Endothelial cell of umbilical vein (primary cell): Measurements from ENCODE around the gene LARP7. TPM values are rescaled to one million over a fixed set of nuclear protein-coding genes. Genes with fewer than 3 reads are reported as not detected.

Experiments
- BruUV-seq: library from RNA; stranded (reverse); fragments of 400-500 nt; replicated peaks from 2 replicates; lab custom pipeline; 2021; lab: Mats Ljungman, UMichigan
- CTCF ChIA-PET: fragments of 300-600, 350-600 bp; sonication (Branson Sonifier 250); formaldehyde crosslinking; loops from one replicate; lab custom pipeline; 2021; ENCODE audit warnings: antibody characterized with exemption, inconsistent platforms; lab: Charles Lee
- POLR2A ChIA-PET: fragments of 300-600, 350-600 bp; sonication (Branson Sonifier 250); formaldehyde crosslinking; loops from one replicate; lab custom pipeline; 2021; ENCODE audit warnings: antibody characterized with exemption, inconsistent platforms; lab: Charles Lee
- DNase-seq: peaks from one replicate; pipeline ENCODE4 v3.0.0-alpha.2; 2011; ENCODE audit warnings: low read depth, low spot score
- FAIRE-seq: peaks from 2 replicates; lab custom pipeline; 2011; peaks lifted over from hg19 to GRCh38; lab: Jason Lieb, UNC
- H2AFZ ChIP-seq: 2 replicates; pipeline ENCODE4 v1.6.0; 2012; ENCODE audit warnings: low read depth, low read length, control low read depth, inconsistent platforms
- H3K27ac ChIP-seq: 2 replicates; pipeline ENCODE4 v1.5.1; 2011; ENCODE audit warnings: low read depth, mild to moderate bottlenecking, control low read depth, low read length, moderate library complexity; ENCODE audit not compliant: insufficient read depth
- H3K27me3 ChIP-seq, 2 experiments: 2 replicates each; pipeline versions ENCODE4 v1.6.0 to v1.6.1; 2011; ENCODE audit warnings: low read length in 2 of 2, mixed read lengths in 1 of 2; ENCODE audit not compliant: control insufficient read depth in 2 of 2, insufficient read depth in 2 of 2
- H3K36me3 ChIP-seq, 2 experiments: 2 replicates in 1 of 2; 3 replicates in 1 of 2; pipeline ENCODE4 v1.5.1; 2011; ENCODE audit warnings: low read length in 2 of 2, mild to moderate bottlenecking in 1 of 2, moderate library complexity in 1 of 2; ENCODE audit not compliant: control insufficient read depth in 2 of 2, insufficient read depth in 2 of 2; ENCODE audit errors: extremely low read depth in 1 of 2
- H3K4me1 ChIP-seq: 3 replicates; pipeline ENCODE4 v1.5.1; 2011; ENCODE audit warnings: mild to moderate bottlenecking, low read length; ENCODE audit not compliant: control insufficient read depth, insufficient read depth; ENCODE audit errors: extremely low read depth
- H3K4me2 ChIP-seq: 2 replicates; pipeline ENCODE4 v1.6.1; 2011; ENCODE audit warnings: low read length, control low read depth, mixed read lengths; ENCODE audit not compliant: insufficient read depth
- H3K4me3 ChIP-seq, 3 experiments: fragments of 200-600 bp in 1 of 3; sonication (generic), shearing (Covaris generic) in 1 of 3; replicated peaks in 1 of 3; 2 replicates each; pipeline ENCODE4 v1.5.1; 2011 to 2016; ENCODE audit warnings: control low read depth in 3 of 3, low read length in 3 of 3, mild to moderate bottlenecking in 2 of 3, inconsistent platforms in 1 of 3, low read depth in 1 of 3, moderate library complexity in 1 of 3; ENCODE audit not compliant: insufficient read depth in 1 of 3
- H3K79me2 ChIP-seq: 2 replicates; pipeline ENCODE4 v1.6.0; 2012; ENCODE audit warnings: low read length, inconsistent platforms; ENCODE audit not compliant: control insufficient read depth, insufficient read depth
- H3K9ac ChIP-seq: replicated peaks from 2 replicates; pipeline ENCODE3; 2011; ENCODE audit warnings: low read length, control low read depth; ENCODE audit not compliant: insufficient read depth; ENCODE audit errors: extremely low read depth
- H3K9me1 ChIP-seq: replicated peaks from 3 replicates; pipeline ENCODE4 v1.6.0; 2011; ENCODE audit warnings: mild to moderate bottlenecking, low read length; ENCODE audit not compliant: control insufficient read depth, insufficient read depth; ENCODE audit errors: extremely low read depth
- H3K9me3 ChIP-seq: replicated peaks from 2 replicates; pipeline ENCODE4 v1.5.1; 2012; ENCODE audit warnings: low read length, inconsistent platforms; ENCODE audit not compliant: control insufficient read depth, insufficient read depth
- H4K20me1 ChIP-seq: replicated peaks from 2 replicates; pipeline ENCODE3; 2011; ENCODE audit warnings: mild to moderate bottlenecking, low read length; ENCODE audit not compliant: control insufficient read depth, insufficient read depth; ENCODE audit errors: extremely low read depth
- GATA2 ChIP-seq: IDR thresholded peaks from 2 replicates; pipeline ENCODE4 v1.7.0; 2011; ENCODE audit warnings: low read depth, mild to moderate bottlenecking, moderate library complexity, mixed read lengths, low read length; ENCODE audit not compliant: insufficient read length, insufficient read depth
- MYC ChIP-seq: IDR thresholded peaks from one replicate; pipeline ENCODE4 v1.6.1; 2011; ENCODE audit warnings: mild to moderate bottlenecking, low read depth, low read length
- POLR2A ChIP-seq: IDR thresholded peaks from 2 replicates; pipeline ENCODE4 v1.6.1; 2012; ENCODE audit warnings: low read depth, mild to moderate bottlenecking, control low read depth, low read length
- POLR2AphosphoS5 ChIP-seq: IDR thresholded peaks from 2 replicates; pipeline ENCODE4 v1.6.1; 2012; ENCODE audit warnings: low read depth, mild to moderate bottlenecking, control low read depth, low read length, moderate library complexity; ENCODE audit not compliant: insufficient read depth
- dilution Hi-C: fragments of 300-500 bp; cut with MboI; formaldehyde crosslinking; loops from one replicate; pipeline ENCODE4 v1.15.0; 2019; ENCODE audit warnings: low sequenced_read_pairs; ENCODE audit not compliant: extremely low pct_ligation_motif_present
- intact Hi-C: fragments of 100-400 bp; cut with micrococcal nuclease; formaldehyde crosslinking; loops from one replicate; pipeline ENCODE4 v1.10.0; 2022
- polyA plus RNA-seq, 4 experiments: library from polyadenylated mRNA; depleted of rRNA in 3 of 4; stranded (reverse) in 3 of 4; unstranded in 1 of 4; fragments of >200 nt; gene quantifications; 2 replicates each; pipeline versions ENCODE4 v1.2.1 to v1.2.3, GENCODE V29; 2011 to 2012; ENCODE audit warnings: missing spikeins in 1 of 4
- total RNA-seq: library from RNA; stranded (reverse); gene quantifications from 2 replicates; pipeline ENCODE4 v1.2.3, GENCODE V29; 2021
- TF ChIP-seq, protein P1 (sequence below), 2 donors: IDR thresholded peaks; 1 replicate in 1 of 2; 2 replicates in 1 of 2; pipeline ENCODE4 v1.5.1; 2011; ENCODE audit warnings: low read length in 2 of 2, mild to moderate bottlenecking in 2 of 2, moderate library complexity in 2 of 2, control low read depth in 1 of 2, inconsistent platforms in 1 of 2, low read depth in 1 of 2; ENCODE audit not compliant: insufficient read depth in 1 of 2; ENCODE audit errors: extremely low read depth in 1 of 2

The LARP7 gene
- total and polyA plus RNA-seq, 2 donors (not counting 3 experiments of a cell fraction or from before 2014, with no cell fraction given) = 6.9 to 35.1 TPM

- H3K27me3 ChIP-seq = no peaks in the 10 kb centered on the region
- no peak overlapping the region for H3K27ac ChIP-seq
- H3K4me3 ChIP-seq = no peak overlapping the region
- TF ChIP-seq POLR2AphosphoS5 = no peak
- TF ChIP-seq, protein P1, sequence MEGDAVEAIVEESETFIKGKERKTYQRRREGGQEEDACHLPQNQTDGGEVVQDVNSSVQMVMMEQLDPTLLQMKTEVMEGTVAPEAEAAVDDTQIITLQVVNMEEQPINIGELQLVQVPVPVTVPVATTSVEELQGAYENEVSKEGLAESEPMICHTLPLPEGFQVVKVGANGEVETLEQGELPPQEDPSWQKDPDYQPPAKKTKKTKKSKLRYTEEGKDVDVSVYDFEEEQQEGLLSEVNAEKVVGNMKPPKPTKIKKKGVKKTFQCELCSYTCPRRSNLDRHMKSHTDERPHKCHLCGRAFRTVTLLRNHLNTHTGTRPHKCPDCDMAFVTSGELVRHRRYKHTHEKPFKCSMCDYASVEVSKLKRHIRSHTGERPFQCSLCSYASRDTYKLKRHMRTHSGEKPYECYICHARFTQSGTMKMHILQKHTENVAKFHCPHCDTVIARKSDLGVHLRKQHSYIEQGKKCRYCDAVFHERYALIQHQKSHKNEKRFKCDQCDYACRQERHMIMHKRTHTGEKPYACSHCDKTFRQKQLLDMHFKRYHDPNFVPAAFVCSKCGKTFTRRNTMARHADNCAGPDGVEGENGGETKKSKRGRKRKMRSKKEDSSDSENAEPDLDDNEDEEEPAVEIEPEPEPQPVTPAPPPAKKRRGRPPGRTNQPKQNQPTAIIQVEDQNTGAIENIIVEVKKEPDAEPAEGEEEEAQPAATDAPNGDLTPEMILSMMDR (IDR thresholded peaks at IDR 0.05; ENCODE audit: extremely low read depth in 1 of 2, insufficient read depth in 1 of 2, low read depth in 1 of 2, low read length in 2 of 2) = no peak
- no peak for TF ChIP-seq GATA2
- TF ChIP-seq MYC = no peak
- TF ChIP-seq POLR2A = no peak
- DNase-seq (no peak), FAIRE-seq (no peak)
- no TSS peak for BruUV-seq
- ChIA-PET CTCF (interaction anchor here (1.2 kb wide), 1 partner anchor 118 kb away, joined by 4 read pairs; no protein-coding TSS in a partner anchor), POLR2A (interaction anchor here (0.6 kb wide), 1 partner anchor 56 kb away, joined by 5 read pairs; no protein-coding TSS in a partner anchor)
- H2AFZ ChIP-seq = no peak overlapping the region
- no peak overlapping the region for H3K9ac ChIP-seq
- no peaks in the 10 kb centered on the region for H3K9me1 ChIP-seq
- intact Hi-C loops = no loop called here
- H3K9me3 ChIP-seq = no peaks in the 10 kb centered on the region
- no peaks in the 10 kb centered on the region for H3K79me2 ChIP-seq
- peaks cover 5 to 12% of the 10 kb centered on the region in 2 experiments for H3K36me3 ChIP-seq
- H4K20me1 ChIP-seq = no peaks in the 10 kb centered on the region
- dilution Hi-C loops = no loop called here
- H3K4me1 ChIP-seq = no peaks in the 10 kb centered on the region
- H3K4me2 ChIP-seq = no peak overlapping the region
These were observed 10.8 kb downstream of the LARP7 start for GRCh38 chr4:112647785-112648184.
